ENCODE data around the gene SLC1A3. TPM values are rescaled to one million over a fixed set of nuclear protein-coding genes. Genes with fewer than 3 reads are reported as not detected.

SLC1A3 gene
- total and polyA plus RNA-seq, 2 donors (not counting 1 experiment from before 2014, with no cell fraction given): 0.37 TPM; not detected in 1

GRCh38 chr5:36619012-36619635 is 12.7 kb downstream of the SLC1A3 start:
- no peak overlapping the region for H3K27ac Mint-ChIP-seq
- intact Hi-C loops (cut with micrococcal nuclease): no loop called here
- Histone ChIP-seq H4K20me1 (ENCODE audit: control insufficient read depth, insufficient read depth, low read length, poor library complexity, severe bottlenecking) (no peaks in the 10 kb centered on the region), H3K9ac (ENCODE audit: low read length) (no peak overlapping the region), H3K4me3 (ENCODE audit: control extremely low read depth in 1 of 5, extremely low read depth in 1 of 5, insufficient read depth in 1 of 5, low read depth in 2 of 5, low read length in 4 of 5) (no peak overlapping the region), H3K4me1 (ENCODE audit: control insufficient read depth in 2 of 2, insufficient read depth in 2 of 2, low read length in 2 of 2) (no peaks in the 10 kb centered on the region), H3K27ac (ENCODE audit: low read length in 2 of 2) (no peak overlapping the region), H3K9me3 (ENCODE audit: control extremely low read depth in 1 of 3, control insufficient read depth in 2 of 3, insufficient read depth in 1 of 3, low read length in 2 of 3) (no peaks in the 10 kb centered on the region), H3K79me2 (ENCODE audit: control insufficient read depth, insufficient read depth, low read length) (no peaks in the 10 kb centered on the region), H3K4me2 (replicated peaks; ENCODE audit: low read depth, low read length, poor library complexity, severe bottlenecking) (no peak overlapping the region), H2AFZ (ENCODE audit: insufficient read depth, low read depth, low read length, poor library complexity, severe bottlenecking) (no peak overlapping the region), H3K27me3 (replicated peaks in 1 of 4; ENCODE audit: control extremely low read depth in 1 of 4, control insufficient read depth in 3 of 4, insufficient read depth in 4 of 4, low read length in 3 of 4) (no peaks in the 10 kb centered on the region), H3K36me3 (replicated peaks in 1 of 2; ENCODE audit: control extremely low read depth in 1 of 2, control insufficient read depth in 1 of 2, extremely low read depth in 1 of 2, insufficient read depth in 2 of 2, low read length in 1 of 2) (no peaks in the 10 kb centered on the region)
- 84% methylated on average over 5 of the region's 8 CpGs for WGBS (ENCODE audit: insufficient coverage)
- TF ChIP-seq EZH2 (IDR thresholded peaks at IDR 0.05; ENCODE audit: borderline replicate concordance, insufficient read depth, low read depth, low read length, poor library complexity, severe bottlenecking): no peak
- no peak for TF ChIP-seq CTCF (IDR thresholded peaks at IDR 0.05)
- H3K27me3 Mint-ChIP-seq: peaks cover 22% of the 10 kb centered on the region
- ChIA-PET CTCF (no interaction called here), POLR2A (no interaction called here)
- DNase-seq (no peak), ATAC-seq (ENCODE audit: low read depth) (no peak)
- no peak overlapping the region for H3K4me3 Mint-ChIP-seq
- no peaks in the 10 kb centered on the region for H3K9me3 Mint-ChIP-seq (ENCODE audit: insufficient read depth)
- H3K4me1 Mint-ChIP-seq: peaks cover 3% of the 10 kb centered on the region

GRCh38 chr5:36621985-36622384 is 15.6 kb downstream of the SLC1A3 start:
- Mint-ChIP-seq H3K4me3 (no peak overlapping the region), H3K9me3 (ENCODE audit: insufficient read depth) (no peaks in the 10 kb centered on the region), H3K27me3 (peaks cover 34% of the 10 kb centered on the region), H3K27ac (no peak overlapping the region), H3K4me1 (peaks cover 3% of the 10 kb centered on the region)
- ATAC-seq (ENCODE audit: low read depth) (no peak), DNase-seq (no peak)
- Histone ChIP-seq H3K4me2 (replicated peaks; ENCODE audit: low read depth, low read length, poor library complexity, severe bottlenecking) (no peak overlapping the region), H2AFZ (ENCODE audit: insufficient read depth, low read depth, low read length, poor library complexity, severe bottlenecking) (no peak overlapping the region), H3K4me3 (ENCODE audit: control extremely low read depth in 1 of 5, extremely low read depth in 1 of 5, insufficient read depth in 1 of 5, low read depth in 2 of 5, low read length in 4 of 5) (no peak overlapping the region), H3K27ac (ENCODE audit: low read length in 2 of 2) (no peak overlapping the region), H3K27me3 (replicated peaks in 1 of 4; ENCODE audit: control extremely low read depth in 1 of 4, control insufficient read depth in 3 of 4, insufficient read depth in 4 of 4, low read length in 3 of 4) (peaks cover 0 to 4% (median 0%) of the 10 kb centered on the region in 4 experiments), H3K36me3 (replicated peaks in 1 of 2; ENCODE audit: control extremely low read depth in 1 of 2, control insufficient read depth in 1 of 2, extremely low read depth in 1 of 2, insufficient read depth in 2 of 2, low read length in 1 of 2) (no peaks in the 10 kb centered on the region), H3K4me1 (ENCODE audit: control insufficient read depth in 2 of 2, insufficient read depth in 2 of 2, low read length in 2 of 2) (no peaks in the 10 kb centered on the region), H4K20me1 (ENCODE audit: control insufficient read depth, insufficient read depth, low read length, poor library complexity, severe bottlenecking) (no peaks in the 10 kb centered on the region), H3K9ac (ENCODE audit: low read length) (no peak overlapping the region), H3K9me3 (ENCODE audit: control extremely low read depth in 1 of 3, control insufficient read depth in 2 of 3, insufficient read depth in 1 of 3, low read length in 2 of 3) (no peaks in the 10 kb centered on the region), H3K79me2 (ENCODE audit: control insufficient read depth, insufficient read depth, low read length) (no peaks in the 10 kb centered on the region)
- ChIA-PET POLR2A (no interaction called here), CTCF (no interaction called here)
- 79% methylated on average over 4 of the region's 6 CpGs for WGBS (ENCODE audit: insufficient coverage)
- intact Hi-C loops (cut with micrococcal nuclease): no loop called here
- no peak for TF ChIP-seq EZH2 (IDR thresholded peaks at IDR 0.05; ENCODE audit: borderline replicate concordance, insufficient read depth, low read depth, low read length, poor library complexity, severe bottlenecking)
- TF ChIP-seq CTCF (IDR thresholded peaks at IDR 0.05): no peak

All from B cell (primary cell).